ENCODE measurements around the gene PLEKHD1. TPM values are rescaled to one million over a fixed set of nuclear protein-coding genes. Genes with fewer than 3 reads are reported as not detected.
A peak's percentile ranks its signal among the peaks of the same experiment; 100 is the strongest.

The PLEKHD1 gene
- total RNA-seq, 6 experiments from 2014 or later, result 0.04 TPM; not detected in 5

GRCh38 chr14:69539631-69540410, 55.3 kb downstream of the PLEKHD1 start:
- TF ChIP-seq CTCF (IDR thresholded peaks at IDR 0.05) (no peak), POLR2A (IDR thresholded peaks at IDR 0.05) (no peak)
- Histone ChIP-seq H3K4me1 (peaks cover 0 to 10% (median 4%) of the 10 kb centered on the region in 4 donors), H3K9me3 (no peaks in the 10 kb centered on the region), H3K4me3 (no peak overlapping the region), H3K36me3 (no peaks in the 10 kb centered on the region), H3K27me3 (no peaks in the 10 kb centered on the region), H3K27ac (peak overlapping the region in 2 of 3 donors; percentile 73 to 83)
- DNase-seq, result peak; percentile 66 to 78 (median 74)
- peak; percentile 67 to 79 (median 72) for ATAC-seq
- intact Hi-C loops (cut with DNase I), result loop anchor here in 1 of 2 donors (5.0 kb wide), 1 partner anchor 32 kb away; the partner anchor contains the start of gene CCDC177
- 35% methylated on average over 6 of the region's 6 CpGs for WGBS (ENCODE audit: insufficient coverage, low coverage, low lambda C conversion rate, missing lambda C conversion rate)

GRCh38 chr14:69540654-69541335, 56.3 kb downstream of the PLEKHD1 start:
- ATAC-seq (peak; percentile 44 to 69 (median 56)), DNase-seq (no peak)
- Histone ChIP-seq H3K36me3 (no peaks in the 10 kb centered on the region), H3K27me3 (no peaks in the 10 kb centered on the region), H3K9me3 (no peaks in the 10 kb centered on the region), H3K4me3 (no peak overlapping the region), H3K27ac (peak overlapping the region; percentile 29 to 83 (median 73)), H3K4me1 (peaks cover 0 to 10% (median 4%) of the 10 kb centered on the region in 4 donors)
- intact Hi-C loops (cut with DNase I), result no loop called here
- TF ChIP-seq POLR2A (IDR thresholded peaks at IDR 0.05), result no peak
- WGBS (ENCODE audit: insufficient coverage, low coverage, low lambda C conversion rate, missing lambda C conversion rate), result 31% methylated on average over 5 of the region's 5 CpGs

- no peak for ATAC-seq
These were observed 57.8 kb downstream of the PLEKHD1 start for GRCh38 chr14:69542311-69542710.

GRCh38 chr14:69543341-69544115, 59.0 kb downstream of the PLEKHD1 start:
- Histone ChIP-seq H3K4me3 (no peak overlapping the region), H3K27ac (no peak overlapping the region), H3K4me1 (peaks cover 0 to 10% (median 4%) of the 10 kb centered on the region in 4 donors), H3K27me3 (peaks cover 0 to 5% of the 10 kb centered on the region in 2 donors), H3K9me3 (no peaks in the 10 kb centered on the region), H3K36me3 (no peaks in the 10 kb centered on the region)
- ATAC-seq (peak; percentile 14 to 74 (median 30)), DNase-seq (peak in 1 of 3 donors; percentile 57)
- 44% methylated on average over 11 of the region's 12 CpGs for WGBS (ENCODE audit: insufficient coverage, low coverage, low lambda C conversion rate, missing lambda C conversion rate)
- no peak for TF ChIP-seq POLR2A (IDR thresholded peaks at IDR 0.05)
- TF ChIP-seq CTCF (IDR thresholded peaks at IDR 0.05), result no peak
- intact Hi-C loops (cut with DNase I), result no loop called here

More at GRCh38 chr14:69542311-69542710, 57.8 kb downstream of the PLEKHD1 start:
- TF ChIP-seq POLR2A (IDR thresholded peaks at IDR 0.05) (no peak), CTCF (IDR thresholded peaks at IDR 0.05) (no peak)
- Histone ChIP-seq H3K9me3 (no peaks in the 10 kb centered on the region), H3K4me3 (no peak overlapping the region), H3K27me3 (no peaks in the 10 kb centered on the region), H3K36me3 (no peaks in the 10 kb centered on the region), H3K4me1 (peaks cover 0 to 10% (median 4%) of the 10 kb centered on the region in 4 donors), H3K27ac (no peak overlapping the region)
- WGBS (ENCODE audit: insufficient coverage, low coverage, low lambda C conversion rate, missing lambda C conversion rate), result 58% methylated on average over 2 of the region's 2 CpGs
- no peak for DNase-seq
- intact Hi-C loops (cut with DNase I), result no loop called here

All from right lobe of liver (tissue), 6 donors.